ENCODE measurements around the gene EID2B. TPM values are rescaled to one million over a fixed set of nuclear protein-coding genes. Genes with fewer than 3 reads are reported as not detected.
A peak's percentile ranks its signal among the peaks of the same experiment; 100 is the strongest.

EID2B gene
- polyA plus RNA-seq, 2 of the 4 experiments (the other 2 are of a cell fraction), result 9.3 to 10.9 TPM

DNA sequence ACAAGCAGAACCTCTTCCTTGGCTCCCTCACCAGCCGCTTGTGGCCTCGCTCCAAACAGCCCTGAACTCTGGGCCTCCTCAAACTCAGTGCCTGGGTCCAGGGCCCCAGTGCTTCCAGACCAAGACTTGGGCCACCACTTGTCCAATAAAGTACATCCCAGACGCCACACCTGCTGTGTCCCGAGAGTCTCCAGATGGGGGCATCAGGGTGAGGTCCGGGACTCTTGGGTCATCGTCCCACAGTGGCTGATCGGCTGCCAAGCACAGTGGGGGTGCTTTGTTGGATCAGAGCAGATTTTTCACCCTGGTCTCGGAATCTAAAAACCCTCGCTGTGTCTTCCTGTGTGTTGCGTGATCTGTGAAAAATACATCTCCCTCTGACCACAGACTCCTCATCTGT lies 42.9 kb downstream of the EID2B start:
- FAIRE-seq (peak; percentile 7), ATAC-seq (peak; percentile 39 to 49), DNase-seq (ENCODE audit: low read depth in 1 of 2, low spot score in 1 of 2) (peak in 1 of 2 experiments; percentile 64)
- Histone ChIP-seq H3K4me2 (no peak overlapping the region), H3K4me3 (no peak overlapping the region), H3K9me3 (no peaks in the 10 kb centered on the region), H3K4me1 (peaks cover 7% of the 10 kb centered on the region), H3K27ac (no peak overlapping the region)
- CTCF ChIA-PET, result interaction anchor here (0.8 to 15.8 kb wide), 8 partner anchors 9 to 92 kb away, joined by 4 to 305 read pairs (median 6); partner anchors contain the start of genes DLL3 and EID2B
- TF ChIP-seq FOSL2 (IDR thresholded peaks at IDR 0.05) (no peak), FOSL2 (CRISPR knock-in tag; IDR thresholded peaks at IDR 0.05) (no peak), POLR2AphosphoS2 (conservative IDR thresholded peaks at IDR 0.05; ENCODE audit: low read length) (no peak), NR3C1 (IDR thresholded peaks at IDR 0.05) (no peak), ZSCAN20 (CRISPR knock-in tag; IDR thresholded peaks at IDR 0.05) (no peak), HOXB5 (CRISPR knock-in tag; IDR thresholded peaks at IDR 0.05) (no peak), HOXA7 (CRISPR knock-in tag; IDR thresholded peaks at IDR 0.05) (no peak), RFX5 (IDR thresholded peaks at IDR 0.05) (no peak), SMC3 (IDR thresholded peaks at IDR 0.05) (no peak), HOXB13 (CRISPR knock-in tag; IDR thresholded peaks at IDR 0.05; ENCODE audit: low read depth) (no peak), RARB (CRISPR knock-in tag; IDR thresholded peaks at IDR 0.05) (no peak), EHMT2 (IDR thresholded peaks at IDR 0.05; ENCODE audit: low read depth) (no peak), JUNB (IDR thresholded peaks at IDR 0.05) (no peak), RNF2 (IDR thresholded peaks at IDR 0.05; ENCODE audit: borderline replicate concordance, low read depth) (no peak), RCOR1 (IDR thresholded peaks at IDR 0.05; ENCODE audit: low read depth, low read length) (no peak), PHF8 (IDR thresholded peaks at IDR 0.05; ENCODE audit: borderline replicate concordance, low read depth) (no peak)
- TF ChIP-seq, protein P1, sequence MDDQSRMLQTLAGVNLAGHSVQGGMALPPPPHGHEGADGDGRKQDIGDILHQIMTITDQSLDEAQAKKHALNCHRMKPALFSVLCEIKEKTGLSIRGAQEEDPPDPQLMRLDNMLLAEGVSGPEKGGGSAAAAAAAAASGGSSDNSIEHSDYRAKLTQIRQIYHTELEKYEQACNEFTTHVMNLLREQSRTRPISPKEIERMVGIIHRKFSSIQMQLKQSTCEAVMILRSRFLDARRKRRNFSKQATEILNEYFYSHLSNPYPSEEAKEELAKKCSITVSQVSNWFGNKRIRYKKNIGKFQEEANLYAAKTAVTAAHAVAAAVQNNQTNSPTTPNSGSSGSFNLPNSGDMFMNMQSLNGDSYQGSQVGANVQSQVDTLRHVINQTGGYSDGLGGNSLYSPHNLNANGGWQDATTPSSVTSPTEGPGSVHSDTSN (IDR thresholded peaks at IDR 0.05), result no peak
- TF ChIP-seq, protein P2, sequence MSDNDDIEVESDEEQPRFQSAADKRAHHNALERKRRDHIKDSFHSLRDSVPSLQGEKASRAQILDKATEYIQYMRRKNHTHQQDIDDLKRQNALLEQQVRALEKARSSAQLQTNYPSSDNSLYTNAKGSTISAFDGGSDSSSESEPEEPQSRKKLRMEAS (IDR thresholded peaks at IDR 0.05), result no peak
- TF ChIP-seq, protein P3, sequence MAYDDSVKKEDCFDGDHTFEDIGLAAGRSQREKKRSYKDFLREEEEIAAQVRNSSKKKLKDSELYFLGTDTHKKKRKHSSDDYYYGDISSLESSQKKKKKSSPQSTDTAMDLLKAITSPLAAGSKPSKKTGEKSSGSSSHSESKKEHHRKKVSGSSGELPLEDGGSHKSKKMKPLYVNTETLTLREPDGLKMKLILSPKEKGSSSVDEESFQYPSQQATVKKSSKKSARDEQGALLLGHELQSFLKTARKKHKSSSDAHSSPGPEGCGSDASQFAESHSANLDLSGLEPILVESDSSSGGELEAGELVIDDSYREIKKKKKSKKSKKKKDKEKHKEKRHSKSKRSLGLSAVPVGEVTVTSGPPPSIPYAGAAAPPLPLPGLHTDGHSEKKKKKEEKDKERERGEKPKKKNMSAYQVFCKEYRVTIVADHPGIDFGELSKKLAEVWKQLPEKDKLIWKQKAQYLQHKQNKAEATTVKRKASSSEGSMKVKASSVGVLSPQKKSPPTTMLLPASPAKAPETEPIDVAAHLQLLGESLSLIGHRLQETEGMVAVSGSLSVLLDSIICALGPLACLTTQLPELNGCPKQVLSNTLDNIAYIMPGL (CRISPR knock-in tag; IDR thresholded peaks at IDR 0.05; ENCODE audit: borderline replicate concordance), result no peak
- WGBS (ENCODE audit: missing lambda C conversion rate), result 68% methylated on average over 10 of the region's 10 CpGs
- POLR2A ChIA-PET, result interaction anchor here (0.7 to 2.7 kb wide), 2 partner anchors 9 to 37 kb away, joined by 3 to 12 read pairs; partner anchors contain the start of gene TIMM50

DNA sequence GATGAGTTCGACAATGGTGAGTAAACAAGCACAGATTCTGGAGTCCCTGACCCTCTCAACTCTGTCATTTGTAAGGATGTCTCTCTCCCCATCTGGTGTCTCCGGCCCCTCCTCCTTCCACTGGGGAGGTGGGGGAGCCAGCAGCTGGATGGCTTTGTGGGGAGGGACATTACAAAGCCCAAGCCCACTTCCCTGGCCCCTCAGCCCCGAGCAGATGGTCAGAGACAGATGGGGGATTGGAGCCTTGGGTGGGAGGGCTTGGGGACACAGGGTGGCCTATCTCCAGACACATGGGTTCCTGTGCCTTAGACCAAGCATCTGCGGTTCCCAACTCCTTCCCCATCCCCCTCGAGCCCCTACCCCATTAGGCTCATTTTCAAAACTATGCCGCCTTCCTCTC lies 49.5 kb downstream of the EID2B start:
- Histone ChIP-seq H3K9me3 (no peaks in the 10 kb centered on the region), H3K4me3 (no peak overlapping the region), H3K4me1 (peaks cover 15% of the 10 kb centered on the region), H3K27ac (no peak overlapping the region), H3K4me2 (no peak overlapping the region)
- ATAC-seq (no peak), DNase-seq (ENCODE audit: low read depth in 1 of 2, low spot score in 1 of 2) (no peak), FAIRE-seq (peak; percentile 39)
- CTCF ChIA-PET, result interaction anchor here (1.6 to 8.8 kb wide), 3 partner anchors 8 to 49 kb away, joined by 4 to 108 read pairs (median 51); partner anchors contain the start of genes DLL3 and EID2B
- POLR2A ChIA-PET, result no interaction called here
- TF ChIP-seq RAD21 (conservative IDR thresholded peaks at IDR 0.05 in 1 of 2, IDR thresholded peaks at IDR 0.05 in 1 of 2), result no peak
- TF ChIP-seq, protein P4, sequence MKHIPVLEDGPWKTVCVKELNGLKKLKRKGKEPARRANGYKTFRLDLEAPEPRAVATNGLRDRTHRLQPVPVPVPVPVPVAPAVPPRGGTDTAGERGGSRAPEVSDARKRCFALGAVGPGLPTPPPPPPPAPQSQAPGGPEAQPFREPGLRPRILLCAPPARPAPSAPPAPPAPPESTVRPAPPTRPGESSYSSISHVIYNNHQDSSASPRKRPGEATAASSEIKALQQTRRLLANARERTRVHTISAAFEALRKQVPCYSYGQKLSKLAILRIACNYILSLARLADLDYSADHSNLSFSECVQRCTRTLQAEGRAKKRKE (CRISPR knock-in tag; IDR thresholded peaks at IDR 0.05; ENCODE audit: low read depth), result no peak
- TF ChIP-seq, protein P5, sequence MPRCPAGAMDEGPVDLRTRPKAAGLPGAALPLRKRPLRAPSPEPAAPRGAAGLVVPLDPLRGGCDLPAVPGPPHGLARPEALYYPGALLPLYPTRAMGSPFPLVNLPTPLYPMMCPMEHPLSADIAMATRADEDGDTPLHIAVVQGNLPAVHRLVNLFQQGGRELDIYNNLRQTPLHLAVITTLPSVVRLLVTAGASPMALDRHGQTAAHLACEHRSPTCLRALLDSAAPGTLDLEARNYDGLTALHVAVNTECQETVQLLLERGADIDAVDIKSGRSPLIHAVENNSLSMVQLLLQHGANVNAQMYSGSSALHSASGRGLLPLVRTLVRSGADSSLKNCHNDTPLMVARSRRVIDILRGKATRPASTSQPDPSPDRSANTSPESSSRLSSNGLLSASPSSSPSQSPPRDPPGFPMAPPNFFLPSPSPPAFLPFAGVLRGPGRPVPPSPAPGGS (IDR thresholded peaks at IDR 0.05), result no peak
- TF ChIP-seq CHD2 (IDR thresholded peaks at IDR 0.05; ENCODE audit: low read length, partially characterized antibody), result no peak
- TF ChIP-seq FOSL2 (IDR thresholded peaks at IDR 0.05), result no peak
- no peak for TF ChIP-seq FOSL2 (CRISPR knock-in tag; IDR thresholded peaks at IDR 0.05)
- no peak for TF ChIP-seq PHF8 (IDR thresholded peaks at IDR 0.05; ENCODE audit: borderline replicate concordance, low read depth)
- TF ChIP-seq ZFP36 (IDR thresholded peaks at IDR 0.05; ENCODE audit: borderline replicate concordance, partially characterized antibody), result no peak
- TF ChIP-seq, protein P2 (IDR thresholded peaks at IDR 0.05), result no peak
- no peak for TF ChIP-seq RARB (CRISPR knock-in tag; IDR thresholded peaks at IDR 0.05)
- 74% methylated on average over 6 of the region's 6 CpGs for WGBS (ENCODE audit: missing lambda C conversion rate)
